SK-N-SH (cell line): ENCODE measurements around the gene EFCC1.

ENCODE experiments used
- CTCF ChIP-seq: fragments of 200-600 bp; sonication (generic); IDR thresholded peaks from 2 replicates; pipeline ENCODE4 v1.6.1; 2017; ENCODE audit warnings: antibody characterized with exemption, mild to moderate bottlenecking, moderate library complexity
- RAD21 ChIP-seq: IDR thresholded peaks from 2 replicates; pipeline ENCODE4 v1.6.1; 2012; ENCODE audit warnings: mild to moderate bottlenecking, low read length
- RFX5 ChIP-seq: IDR thresholded peaks from 2 replicates; pipeline ENCODE4 v1.6.1; 2012; ENCODE audit warnings: mild to moderate bottlenecking, improper control_type of control experiment, low read length
- USF1 ChIP-seq: IDR thresholded peaks from 2 replicates; pipeline ENCODE4 v1.4.0; 2012; ENCODE audit warnings: low read depth, borderline replicate concordance

GRCh38 chr3:129025108-129025507 is 24.0 kb downstream of the EFCC1 start:
- TF ChIP-seq CTCF = no peak
- no peak for TF ChIP-seq RAD21
- no peak for TF ChIP-seq RFX5
- no peak for TF ChIP-seq USF1
